Fibroblast of the aortic adventitia (primary cell): Measurements from ENCODE around the gene IGF1R. TPM values are rescaled to one million over a fixed set of nuclear protein-coding genes. Genes with fewer than 3 reads are reported as not detected.

Source experiments
- DNase-seq: peaks from one replicate; pipeline ENCODE4 v3.0.0-alpha.2; 2010; ENCODE audit warnings: low read depth
- H3K4me3 ChIP-seq: 2 replicates; pipeline ENCODE4 v1.5.1; 2011; ENCODE audit warnings: low read depth, mild to moderate bottlenecking, control low read depth, low read length, moderate library complexity
- total RNA-seq: library from RNA; depleted of rRNA; stranded (reverse); fragments of >200 nt; gene quantifications from 2 replicates; pipeline ENCODE4 v1.2.3, GENCODE V29; 2012; ENCODE audit warnings: low replicate concordance
- TF ChIP-seq, protein P1 (sequence below): IDR thresholded peaks from 2 replicates; pipeline ENCODE4 v1.5.1; 2011; ENCODE audit warnings: mild to moderate bottlenecking, low read length, control low read depth, inconsistent platforms; ENCODE audit not compliant: insufficient read depth

IGF1R gene
- total RNA-seq, 1 donor, result 45.6 TPM

DNA sequence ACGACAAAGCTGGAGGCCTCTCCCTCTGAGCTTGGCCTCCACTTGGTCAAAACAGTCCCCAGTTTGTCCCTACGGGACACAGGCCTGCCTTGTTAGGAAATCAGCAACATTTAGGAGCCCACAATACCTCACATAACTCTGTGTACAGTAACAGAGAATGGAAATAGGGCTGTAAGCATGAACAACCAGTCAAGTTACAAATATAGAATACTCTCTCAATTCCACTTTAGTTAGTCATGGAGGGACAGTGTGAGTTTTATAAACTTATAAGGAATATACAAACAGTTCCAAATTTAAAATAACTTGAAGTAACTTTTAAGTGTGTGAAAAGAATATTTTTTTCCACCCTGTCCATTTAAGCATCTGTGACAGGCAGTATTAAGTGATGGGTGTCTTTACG lies 229.8 kb downstream of the IGF1R start:
- DNase-seq, result peak; percentile 65
- H3K4me3 ChIP-seq, result no peak overlapping the region
- TF ChIP-seq, protein P1, sequence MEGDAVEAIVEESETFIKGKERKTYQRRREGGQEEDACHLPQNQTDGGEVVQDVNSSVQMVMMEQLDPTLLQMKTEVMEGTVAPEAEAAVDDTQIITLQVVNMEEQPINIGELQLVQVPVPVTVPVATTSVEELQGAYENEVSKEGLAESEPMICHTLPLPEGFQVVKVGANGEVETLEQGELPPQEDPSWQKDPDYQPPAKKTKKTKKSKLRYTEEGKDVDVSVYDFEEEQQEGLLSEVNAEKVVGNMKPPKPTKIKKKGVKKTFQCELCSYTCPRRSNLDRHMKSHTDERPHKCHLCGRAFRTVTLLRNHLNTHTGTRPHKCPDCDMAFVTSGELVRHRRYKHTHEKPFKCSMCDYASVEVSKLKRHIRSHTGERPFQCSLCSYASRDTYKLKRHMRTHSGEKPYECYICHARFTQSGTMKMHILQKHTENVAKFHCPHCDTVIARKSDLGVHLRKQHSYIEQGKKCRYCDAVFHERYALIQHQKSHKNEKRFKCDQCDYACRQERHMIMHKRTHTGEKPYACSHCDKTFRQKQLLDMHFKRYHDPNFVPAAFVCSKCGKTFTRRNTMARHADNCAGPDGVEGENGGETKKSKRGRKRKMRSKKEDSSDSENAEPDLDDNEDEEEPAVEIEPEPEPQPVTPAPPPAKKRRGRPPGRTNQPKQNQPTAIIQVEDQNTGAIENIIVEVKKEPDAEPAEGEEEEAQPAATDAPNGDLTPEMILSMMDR, result no peak

DNA sequence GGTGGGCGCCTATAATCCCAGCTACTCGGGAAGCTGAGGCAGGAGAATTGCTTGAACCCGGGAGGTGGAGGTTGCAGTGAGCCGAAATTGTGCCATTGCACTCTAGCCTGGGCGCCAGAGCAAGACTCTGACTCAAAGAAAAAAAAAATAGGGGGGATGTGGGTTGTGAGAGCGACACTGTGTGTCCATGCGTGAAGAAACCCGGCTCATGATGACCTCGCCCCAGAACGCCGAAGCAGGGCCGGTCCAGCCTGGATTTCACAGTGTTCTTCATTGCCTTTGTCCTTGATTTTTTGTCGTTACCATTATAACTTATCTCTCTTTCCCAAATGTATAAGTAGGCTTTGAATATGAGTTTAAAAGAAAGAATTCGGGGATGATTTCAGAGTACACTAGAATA lies 230.5 kb downstream of the IGF1R start:
- H3K4me3 ChIP-seq, result no peak overlapping the region
- TF ChIP-seq, protein P1, result no peak
- DNase-seq, result no peak

DNA sequence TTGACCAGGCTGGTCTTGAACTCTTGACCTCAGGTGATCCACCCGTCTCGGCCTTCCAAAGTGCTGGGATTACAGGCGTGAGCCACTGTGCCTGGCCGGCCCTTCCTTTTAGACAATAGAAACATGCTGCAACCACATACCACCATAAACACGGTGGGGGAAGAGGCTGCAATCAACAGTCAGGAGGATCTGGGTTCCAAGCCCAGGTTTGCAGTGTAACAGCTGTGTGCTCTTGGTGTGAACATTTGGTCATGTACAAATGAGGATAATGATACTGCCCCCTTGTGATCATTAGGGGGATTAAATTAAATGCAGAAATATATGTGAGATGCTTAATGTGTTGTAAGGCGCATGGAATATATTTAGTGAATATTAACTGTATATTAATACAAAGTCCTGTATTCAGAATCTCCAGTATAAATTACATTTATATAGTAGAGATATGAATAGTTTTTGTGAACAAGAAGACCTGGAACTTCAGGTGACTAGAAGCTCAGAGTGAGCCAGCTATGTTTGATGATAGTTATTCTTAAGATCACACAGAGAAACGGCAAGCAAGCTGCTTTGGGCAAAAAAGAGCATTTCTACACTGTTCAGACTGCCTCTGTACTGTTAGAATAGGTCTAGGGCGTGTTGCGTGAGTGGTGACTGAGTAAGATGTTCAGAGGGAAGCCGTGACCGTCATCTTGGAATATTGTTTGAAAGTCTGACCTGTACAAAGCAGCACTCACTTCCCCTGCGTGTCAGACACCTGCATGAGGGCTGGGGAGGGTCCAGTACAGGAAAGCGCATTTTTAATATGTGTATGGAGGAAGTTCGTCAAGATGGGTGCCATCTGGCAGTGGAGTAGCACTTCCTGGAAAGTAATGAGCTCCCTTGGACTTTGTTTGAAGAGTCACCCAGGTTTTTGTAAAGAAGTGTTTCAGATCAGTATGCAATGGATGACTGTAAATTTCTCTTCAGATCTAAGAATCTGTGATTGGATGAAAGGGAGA lies 233.5 kb downstream of the IGF1R start:
- DNase-seq, result peak; percentile 88
- H3K4me3 ChIP-seq, result no peak overlapping the region
- TF ChIP-seq, protein P1, result peak; percentile 52

DNA sequence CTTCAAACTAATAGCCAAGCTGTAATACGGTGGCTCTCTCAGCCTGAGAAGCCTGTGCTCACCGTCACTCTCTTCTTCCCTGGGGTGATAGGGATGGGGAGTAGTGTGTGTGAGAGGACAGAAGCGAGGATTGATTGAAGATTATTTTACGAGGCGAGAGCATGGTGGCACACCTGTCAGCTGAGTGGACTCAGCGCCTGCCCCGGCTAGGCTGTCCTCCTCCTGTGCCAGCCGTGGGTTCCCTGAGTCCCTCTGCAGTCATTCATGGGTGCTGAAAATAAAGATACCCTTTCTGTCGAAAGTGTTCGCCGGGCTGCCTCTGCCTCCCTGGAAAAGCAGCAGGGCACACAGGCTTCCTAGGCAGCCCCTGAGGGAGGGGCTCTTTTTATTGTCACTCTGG lies 235.1 kb downstream of the IGF1R start:
- TF ChIP-seq, protein P1, result no peak
- no peak overlapping the region for H3K4me3 ChIP-seq
- DNase-seq, result no peak

DNA sequence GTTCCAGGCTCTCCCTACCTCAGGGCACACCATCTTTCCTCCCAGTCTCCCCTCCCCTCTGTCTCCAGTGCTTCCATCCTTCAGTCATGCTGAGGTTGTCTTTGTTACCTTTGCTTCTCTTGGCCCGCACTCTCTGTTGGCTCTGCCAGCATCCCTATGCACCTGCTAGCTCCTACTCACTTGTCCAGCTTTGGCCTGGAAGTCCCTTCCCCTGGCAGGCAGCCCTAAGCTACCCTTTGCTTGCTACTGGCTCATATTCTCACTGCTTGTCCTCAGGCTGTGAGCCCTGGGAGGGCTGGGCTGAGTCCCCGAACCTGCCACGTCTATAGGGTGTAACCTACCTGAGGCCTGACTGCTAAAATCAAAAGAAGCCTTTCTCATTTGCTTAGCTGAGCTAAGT lies 236.6 kb downstream of the IGF1R start:
- no peak for DNase-seq
- H3K4me3 ChIP-seq, result no peak overlapping the region
- TF ChIP-seq, protein P1, result no peak

DNA sequence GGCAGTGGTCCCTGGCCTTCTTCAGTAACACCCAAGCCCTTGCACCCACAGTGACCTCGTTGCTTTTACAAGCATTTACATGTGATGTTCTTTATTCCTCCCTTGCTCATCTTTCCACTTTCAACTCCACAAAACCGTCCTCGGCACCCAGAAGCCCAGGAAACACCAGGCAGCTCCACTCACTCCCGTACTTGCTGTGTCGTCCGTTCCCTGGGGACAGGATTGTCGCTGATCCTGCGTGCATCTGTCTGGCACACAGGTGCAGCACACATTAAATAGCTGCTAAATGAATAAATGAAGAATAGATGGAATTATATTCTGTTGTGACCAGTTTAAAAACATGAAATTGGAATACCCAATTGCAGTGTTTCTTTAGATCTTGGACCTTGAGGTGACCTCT lies 239.6 kb downstream of the IGF1R start:
- DNase-seq, result no peak
- TF ChIP-seq, protein P1, result no peak

More for the DNA sequence above, 239.6 kb downstream of the IGF1R start:
- H3K4me3 ChIP-seq, result no peak overlapping the region
